NOMO-1 (cell line): Measurements from ENCODE around the gene CD4.

Experiments
- DNase-seq, 2 experiments: peaks; one replicate each; lab custom pipeline; 2025; ENCODE audit not compliant: unreplicated experiment in 2 of 2; lab: John Stamatoyannopoulos, UW

Gene CD4

DNA sequence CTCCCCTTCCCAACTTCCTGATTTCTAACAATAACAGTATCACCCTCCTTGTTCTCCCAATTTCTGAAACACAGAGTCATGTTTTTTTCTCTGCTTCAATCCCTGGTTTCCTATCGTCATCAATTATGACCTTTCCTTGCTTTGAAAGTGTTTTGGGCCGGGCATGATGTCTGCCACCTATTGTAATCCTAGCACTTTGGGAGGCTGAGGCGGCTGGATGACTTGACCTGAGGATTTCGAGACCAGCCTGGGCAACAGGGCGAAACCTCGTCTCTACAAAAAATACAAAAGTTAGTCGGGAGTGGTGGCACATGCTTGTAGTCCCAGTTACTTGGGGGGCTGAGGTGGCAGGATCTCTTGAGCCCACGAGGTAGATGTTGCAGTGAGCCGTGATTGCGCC, 19.7 kb downstream of the CD4 start:
- DNase-seq = no peak

DNA sequence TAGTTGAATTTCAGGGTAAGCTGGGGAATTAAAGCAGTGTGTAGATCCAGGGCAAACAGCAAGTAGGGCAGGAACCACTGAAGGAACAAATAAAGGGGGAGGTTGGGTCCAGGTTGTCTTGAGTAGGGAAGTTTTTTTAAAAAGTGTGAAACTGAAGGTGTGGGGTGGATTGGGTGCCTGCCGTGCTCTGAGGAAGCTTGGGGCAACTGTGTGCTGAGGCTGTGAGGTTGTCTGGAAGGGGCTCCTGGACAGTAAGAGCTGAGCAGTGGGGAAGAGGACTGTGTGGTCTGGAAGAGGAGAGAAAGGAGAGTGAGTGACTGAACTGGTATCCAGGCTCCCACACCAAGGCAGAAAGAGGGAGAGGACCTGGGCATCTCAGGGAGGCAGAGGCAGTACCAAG, 21.4 kb downstream of the CD4 start:
- DNase-seq = no peak

DNA sequence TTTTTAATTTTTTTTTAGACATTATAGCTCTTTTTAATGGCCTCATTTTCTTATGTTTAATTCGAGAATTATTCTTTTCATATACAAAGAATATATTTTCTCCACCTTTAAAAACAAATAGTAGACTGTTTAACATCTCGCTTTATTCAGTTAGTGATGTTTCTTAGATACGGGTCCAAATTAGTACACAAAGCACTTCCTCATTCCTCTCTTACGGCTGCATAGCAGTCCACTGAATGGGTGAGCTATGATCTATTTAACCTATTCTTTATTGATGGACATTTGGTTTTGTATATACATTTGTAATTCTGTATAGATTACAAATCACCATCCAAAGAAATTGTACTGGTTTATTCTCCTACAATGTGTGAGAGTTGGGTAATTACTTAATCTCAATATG, 24.0 kb downstream of the CD4 start:
- no peak for DNase-seq

DNA sequence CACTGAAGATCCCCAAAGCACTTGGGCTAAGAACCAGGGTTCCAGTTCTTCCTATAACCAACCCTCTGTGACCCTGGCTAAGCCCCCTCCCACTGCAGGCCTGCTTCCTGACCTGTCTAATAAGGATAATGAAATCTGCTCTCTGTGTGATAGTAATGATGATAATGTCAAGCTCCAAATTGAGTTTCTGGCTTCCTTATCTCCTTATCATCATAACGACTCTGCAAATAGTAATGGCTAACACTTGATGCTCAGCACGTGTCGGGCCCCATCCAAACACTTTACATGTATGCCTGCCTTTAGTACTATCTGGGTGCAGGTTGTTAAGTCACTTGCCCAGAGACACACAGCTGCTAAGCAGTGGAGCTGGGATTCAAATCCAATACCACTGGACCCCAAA, 27.3 kb downstream of the CD4 start:
- no peak for DNase-seq

DNA sequence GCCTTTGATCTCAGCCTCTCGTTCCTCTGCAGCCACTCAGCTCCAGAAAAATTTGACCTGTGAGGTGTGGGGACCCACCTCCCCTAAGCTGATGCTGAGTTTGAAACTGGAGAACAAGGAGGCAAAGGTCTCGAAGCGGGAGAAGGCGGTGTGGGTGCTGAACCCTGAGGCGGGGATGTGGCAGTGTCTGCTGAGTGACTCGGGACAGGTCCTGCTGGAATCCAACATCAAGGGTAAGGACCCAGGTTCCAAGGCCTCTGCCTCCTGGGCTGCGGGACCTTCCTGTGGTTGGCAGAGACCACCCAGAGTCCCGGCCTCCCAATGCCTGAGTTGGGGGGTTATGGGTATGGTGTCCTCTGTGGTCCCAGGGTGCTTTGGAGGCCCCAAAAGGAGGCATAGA, 27.8 kb downstream of the CD4 start:
- no peak for DNase-seq

DNA sequence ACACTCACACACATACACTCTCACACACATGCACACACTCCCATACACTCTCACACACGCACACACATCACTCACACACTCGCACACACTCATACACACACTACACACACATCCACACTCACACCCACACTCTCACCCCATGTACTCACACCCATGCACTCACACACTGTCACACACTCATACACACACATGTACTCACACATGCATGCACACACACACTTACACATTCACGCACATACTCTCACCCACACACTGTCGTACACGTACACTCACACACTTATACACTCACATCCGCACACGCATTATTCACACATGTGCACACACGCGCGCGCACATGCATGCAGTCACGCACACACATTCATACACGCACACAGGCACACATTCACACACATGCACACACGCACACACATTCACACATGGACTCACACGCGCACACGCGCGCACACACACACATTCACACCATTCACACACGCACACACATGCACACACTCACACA, 28.4 kb downstream of the CD4 start:
- no peak for DNase-seq

DNA sequence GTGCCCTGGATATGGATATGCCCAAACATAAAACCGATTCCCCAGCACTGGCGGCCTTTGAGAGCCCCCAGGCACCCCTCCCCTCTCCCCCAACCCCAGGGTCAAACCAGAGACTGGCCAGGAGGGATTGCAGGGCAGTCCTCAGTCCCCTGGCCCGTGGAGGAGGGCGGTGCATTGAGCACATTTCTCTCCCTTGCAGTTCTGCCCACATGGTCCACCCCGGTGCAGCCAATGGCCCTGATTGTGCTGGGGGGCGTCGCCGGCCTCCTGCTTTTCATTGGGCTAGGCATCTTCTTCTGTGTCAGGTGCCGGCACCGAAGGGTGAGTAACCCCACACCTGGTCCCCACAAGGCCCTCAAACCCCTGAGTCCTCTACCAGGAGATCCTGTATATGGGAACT, 28.9 kb downstream of the CD4 start:
- no peak for DNase-seq

DNA sequence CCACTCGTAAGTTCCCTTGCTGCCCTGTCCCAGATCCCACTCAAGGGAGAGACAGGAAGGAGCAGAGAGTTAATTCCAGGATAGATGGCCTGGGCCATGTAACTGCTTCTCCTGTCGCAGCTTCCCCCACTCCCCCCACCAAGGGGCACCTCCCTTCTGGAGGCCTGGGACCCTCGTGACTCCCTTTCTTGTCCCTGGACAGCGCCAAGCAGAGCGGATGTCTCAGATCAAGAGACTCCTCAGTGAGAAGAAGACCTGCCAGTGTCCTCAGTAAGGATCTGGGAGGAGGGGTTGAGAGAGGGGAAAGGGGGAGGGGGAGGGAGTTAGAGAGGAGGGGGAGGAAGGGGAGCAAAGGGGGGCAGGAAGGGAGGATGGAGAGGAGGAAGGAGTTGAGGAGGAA, 29.3 kb downstream of the CD4 start:
- no peak for DNase-seq

DNA sequence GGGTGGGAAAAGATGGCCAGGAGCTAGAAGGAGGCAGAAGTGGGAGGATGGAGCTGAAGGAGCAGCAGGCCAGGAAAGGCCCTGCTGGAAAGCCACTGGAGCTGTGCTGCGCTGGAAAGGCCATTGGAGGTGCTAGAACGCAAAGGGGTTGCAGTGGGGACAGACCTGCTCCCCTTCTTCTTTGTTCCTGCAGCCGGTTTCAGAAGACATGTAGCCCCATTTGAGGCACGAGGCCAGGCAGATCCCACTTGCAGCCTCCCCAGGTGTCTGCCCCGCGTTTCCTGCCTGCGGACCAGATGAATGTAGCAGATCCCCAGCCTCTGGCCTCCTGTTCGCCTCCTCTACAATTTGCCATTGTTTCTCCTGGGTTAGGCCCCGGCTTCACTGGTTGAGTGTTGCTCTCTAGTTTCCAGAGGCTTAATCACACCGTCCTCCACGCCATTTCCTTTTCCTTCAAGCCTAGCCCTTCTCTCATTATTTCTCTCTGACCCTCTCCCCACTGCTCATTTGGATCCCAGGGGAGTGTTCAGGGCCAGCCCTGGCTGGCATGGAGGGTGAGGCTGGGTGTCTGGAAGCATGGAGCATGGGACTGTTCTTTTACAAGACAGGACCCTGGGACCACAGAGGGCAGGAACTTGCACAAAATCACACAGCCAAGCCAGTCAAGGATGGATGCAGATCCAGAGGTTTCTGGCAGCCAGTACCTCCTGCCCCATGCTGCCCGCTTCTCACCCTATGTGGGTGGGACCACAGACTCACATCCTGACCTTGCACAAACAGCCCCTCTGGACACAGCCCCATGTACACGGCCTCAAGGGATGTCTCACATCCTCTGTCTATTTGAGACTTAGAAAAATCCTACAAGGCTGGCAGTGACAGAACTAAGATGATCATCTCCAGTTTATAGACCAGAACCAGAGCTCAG, 30.0 kb downstream of the CD4 start:
- DNase-seq = no peak

DNA sequence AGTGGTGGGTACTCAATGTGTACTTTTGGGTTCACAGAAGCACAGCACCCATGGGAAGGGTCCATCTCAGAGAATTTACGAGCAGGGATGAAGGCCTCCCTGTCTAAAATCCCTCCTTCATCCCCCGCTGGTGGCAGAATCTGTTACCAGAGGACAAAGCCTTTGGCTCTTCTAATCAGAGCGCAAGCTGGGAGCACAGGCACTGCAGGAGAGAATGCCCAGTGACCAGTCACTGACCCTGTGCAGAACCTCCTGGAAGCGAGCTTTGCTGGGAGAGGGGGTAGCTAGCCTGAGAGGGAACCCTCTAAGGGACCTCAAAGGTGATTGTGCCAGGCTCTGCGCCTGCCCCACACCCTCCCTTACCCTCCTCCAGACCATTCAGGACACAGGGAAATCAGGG, 30.8 kb downstream of the CD4 start:
- no peak for DNase-seq

DNA sequence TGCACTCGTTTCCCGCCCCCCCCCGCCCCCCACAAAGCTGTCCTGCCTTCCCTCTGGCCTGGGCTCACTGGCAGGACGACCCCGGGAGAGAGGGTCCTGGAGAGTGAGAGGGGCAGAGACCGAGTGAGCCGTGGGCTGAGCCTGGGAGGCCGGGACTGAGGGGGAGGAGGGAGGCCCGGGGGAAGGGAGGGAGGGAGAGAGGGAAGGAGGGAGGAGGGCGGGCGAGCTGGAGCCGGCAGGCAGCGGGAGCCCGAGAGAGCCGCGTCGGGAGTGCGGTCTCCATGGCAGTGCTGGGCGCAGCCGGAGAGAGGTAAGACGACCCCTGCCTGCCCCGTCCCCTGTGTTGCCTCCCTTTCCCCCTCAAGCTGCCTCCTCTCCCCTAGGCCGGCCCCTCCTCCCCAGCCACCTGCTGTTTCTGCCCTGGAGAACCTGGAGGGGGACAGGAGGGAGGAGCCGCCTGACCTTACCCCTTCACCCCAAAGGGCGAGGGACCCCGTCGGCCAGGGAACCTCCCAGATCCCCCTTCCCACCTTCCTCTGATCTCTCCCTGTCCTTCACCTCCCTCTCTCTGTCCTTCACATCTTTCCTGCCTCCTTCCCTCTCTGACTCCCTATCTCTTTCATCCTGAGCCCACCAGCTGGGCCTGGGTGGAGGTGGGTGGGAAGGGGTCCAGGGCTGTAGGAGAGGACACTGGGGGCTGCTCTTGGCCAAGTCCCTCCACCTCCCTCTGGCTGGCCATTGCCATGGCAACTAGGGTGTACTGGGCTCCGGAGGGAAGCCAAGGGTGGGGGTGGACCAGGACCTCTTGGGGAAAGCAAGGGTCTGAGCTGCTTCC, 32.5 kb downstream of the CD4 start, which contains the start of gene GPR162:
Gene GPR162 (plus strand): TSS at position 231 of the 835 bp plus-strand sequence. CDS start 2,078 bp downstream, outside the sequence.
- no peak for DNase-seq

DNA sequence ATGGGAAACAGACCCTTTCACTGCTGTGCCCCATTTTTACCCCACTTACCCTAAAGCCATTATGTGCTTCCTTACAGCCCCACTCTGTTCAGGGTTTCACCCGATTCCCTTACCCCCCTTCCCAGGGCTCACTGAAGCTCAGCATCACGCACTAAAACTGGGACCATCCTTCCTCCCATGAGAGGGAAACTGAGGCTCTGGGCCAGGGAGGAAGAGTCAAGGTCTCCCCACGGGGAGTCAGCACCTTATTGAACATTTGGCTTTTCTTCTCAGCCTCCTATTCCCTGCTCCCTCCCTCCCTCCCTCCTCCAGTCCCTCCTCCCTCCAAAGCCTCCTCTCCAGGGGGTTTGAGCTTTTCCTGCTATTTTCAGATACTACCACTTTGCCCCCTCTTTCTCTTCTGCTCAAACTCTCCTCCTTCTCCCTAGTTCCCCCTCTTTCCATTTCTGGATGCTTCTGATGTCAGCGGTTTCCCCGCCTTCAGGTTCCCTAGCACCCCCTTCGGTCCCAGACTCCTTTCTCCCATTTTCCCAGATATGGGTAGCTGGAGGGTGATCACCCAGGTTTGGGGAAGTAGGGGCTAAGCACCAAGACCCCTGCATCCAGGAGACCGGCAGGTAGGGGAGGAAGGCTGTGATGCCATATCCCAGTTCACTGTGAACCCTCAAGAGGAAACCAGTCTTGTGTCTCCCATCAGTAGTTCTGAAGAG, 33.3 kb downstream of the CD4 start:
- no peak for DNase-seq

DNA sequence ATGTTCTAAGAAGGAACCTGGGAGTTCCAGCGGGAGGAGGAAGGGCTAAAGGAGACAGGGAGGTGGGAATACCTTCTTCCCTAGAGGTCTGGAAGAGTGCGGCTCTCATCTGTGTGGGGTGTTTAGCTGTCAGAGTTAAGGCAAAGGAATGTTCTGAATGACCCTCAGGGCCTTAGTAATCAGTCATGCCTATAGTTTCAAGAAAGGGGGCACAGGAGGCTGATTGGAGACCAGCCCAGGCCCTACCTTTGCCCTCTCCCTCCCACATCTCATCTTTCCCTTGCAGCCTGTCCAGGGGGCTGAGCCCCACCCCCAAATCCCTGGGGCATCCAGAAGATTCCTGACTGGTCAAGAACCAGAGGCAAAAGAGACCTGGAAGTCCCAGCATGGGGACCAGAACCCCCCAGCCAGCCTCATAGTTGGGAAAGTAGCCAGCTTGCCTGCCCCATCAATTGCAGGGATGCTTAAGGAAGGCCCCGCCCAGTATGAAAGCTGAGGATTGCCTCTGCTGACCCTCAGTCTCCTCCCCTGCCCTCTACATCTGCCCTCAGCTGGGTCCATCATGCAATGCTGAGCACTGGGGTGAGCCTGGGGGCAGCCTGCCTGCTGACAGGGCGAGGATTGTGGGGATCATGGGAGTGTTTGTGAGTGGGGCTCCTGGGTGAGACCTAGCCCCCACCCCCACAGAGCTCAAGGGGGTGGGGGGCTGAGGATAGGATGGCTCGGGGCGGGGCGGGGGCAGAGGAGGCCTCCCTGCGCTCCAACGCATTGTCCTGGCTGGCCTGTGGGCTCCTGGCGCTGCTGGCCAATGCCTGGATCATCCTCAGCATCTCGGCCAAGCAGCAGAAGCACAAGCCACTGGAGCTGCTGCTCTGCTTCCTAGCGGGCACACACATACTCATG, 34.1 kb downstream of the CD4 start:
- no peak for DNase-seq

DNA sequence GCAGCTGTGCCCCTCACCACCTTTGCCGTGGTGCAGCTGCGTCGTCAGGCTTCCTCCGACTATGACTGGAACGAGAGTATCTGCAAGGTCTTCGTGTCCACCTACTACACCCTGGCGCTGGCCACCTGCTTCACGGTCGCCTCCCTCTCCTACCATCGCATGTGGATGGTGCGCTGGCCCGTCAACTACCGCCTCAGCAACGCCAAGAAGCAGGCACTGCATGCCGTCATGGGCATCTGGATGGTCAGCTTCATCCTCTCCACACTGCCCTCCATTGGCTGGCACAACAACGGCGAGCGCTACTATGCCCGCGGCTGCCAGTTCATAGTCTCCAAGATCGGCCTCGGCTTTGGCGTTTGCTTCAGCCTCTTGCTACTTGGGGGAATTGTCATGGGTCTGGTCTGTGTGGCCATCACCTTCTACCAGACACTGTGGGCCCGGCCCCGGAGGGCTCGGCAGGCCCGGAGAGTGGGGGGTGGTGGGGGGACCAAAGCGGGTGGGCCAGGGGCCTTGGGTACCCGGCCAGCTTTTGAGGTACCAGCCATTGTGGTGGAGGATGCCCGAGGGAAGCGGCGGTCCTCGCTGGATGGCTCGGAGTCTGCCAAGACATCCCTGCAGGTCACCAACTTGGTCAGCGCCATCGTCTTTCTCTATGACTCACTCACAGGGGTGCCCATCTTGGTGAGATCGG, 34.9 kb downstream of the CD4 start:
- no peak for DNase-seq

DNA sequence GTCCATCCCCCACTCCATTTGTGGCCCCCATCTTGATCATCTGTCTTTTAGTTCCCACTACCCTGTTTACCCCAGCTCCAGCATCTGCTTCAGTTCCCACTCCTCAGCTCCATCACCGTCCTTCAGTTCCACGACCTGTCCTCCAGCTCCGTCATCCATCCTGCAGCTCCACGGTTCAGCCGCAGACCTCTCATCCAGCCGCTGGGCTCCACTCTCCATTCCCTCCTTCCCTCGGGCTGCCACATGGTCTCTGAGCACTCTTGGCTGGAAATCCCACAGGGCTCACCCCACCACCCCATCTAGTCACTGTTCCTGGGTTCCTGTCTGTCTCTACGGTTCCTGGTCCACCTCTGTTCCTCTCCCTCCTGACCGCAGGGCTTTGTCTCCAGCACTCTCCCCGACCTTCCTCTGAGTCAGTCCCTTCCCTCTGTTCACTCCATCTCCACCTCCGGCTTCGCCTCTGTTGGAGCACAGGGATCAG, 35.6 kb downstream of the CD4 start:
- DNase-seq = no peak

DNA sequence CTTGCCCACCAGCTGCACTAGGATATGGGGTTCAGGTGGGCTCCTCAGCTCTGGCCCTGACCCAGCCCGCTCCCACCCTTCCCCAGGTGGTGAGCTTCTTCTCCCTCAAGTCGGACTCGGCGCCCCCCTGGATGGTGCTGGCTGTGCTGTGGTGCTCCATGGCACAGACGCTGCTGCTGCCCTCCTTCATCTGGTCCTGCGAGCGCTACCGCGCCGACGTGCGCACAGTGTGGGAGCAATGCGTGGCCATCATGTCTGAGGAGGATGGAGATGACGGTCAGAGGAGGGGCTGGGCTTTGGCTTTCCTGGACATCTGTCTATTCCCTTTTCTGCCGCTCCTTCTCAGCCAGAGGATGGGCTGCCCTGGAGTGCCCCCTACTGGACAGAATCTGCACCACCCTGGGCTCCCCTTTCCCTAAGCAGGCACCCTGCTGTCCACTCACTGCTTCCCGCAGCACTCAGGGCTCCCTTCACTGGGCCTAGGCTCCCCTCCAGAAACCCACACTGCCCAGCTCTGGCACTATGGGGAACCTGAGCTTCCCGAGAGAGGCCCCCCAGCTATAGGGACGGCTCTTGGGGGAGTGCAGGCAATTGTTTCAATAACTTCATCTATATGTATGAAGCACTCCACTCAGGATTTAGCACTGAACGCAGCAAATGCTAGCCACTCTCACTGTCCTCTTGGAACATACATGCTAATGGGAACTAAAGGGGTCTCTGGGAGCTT, 36.2 kb downstream of the CD4 start:
- DNase-seq = peak; percentile 62 to 67

DNA sequence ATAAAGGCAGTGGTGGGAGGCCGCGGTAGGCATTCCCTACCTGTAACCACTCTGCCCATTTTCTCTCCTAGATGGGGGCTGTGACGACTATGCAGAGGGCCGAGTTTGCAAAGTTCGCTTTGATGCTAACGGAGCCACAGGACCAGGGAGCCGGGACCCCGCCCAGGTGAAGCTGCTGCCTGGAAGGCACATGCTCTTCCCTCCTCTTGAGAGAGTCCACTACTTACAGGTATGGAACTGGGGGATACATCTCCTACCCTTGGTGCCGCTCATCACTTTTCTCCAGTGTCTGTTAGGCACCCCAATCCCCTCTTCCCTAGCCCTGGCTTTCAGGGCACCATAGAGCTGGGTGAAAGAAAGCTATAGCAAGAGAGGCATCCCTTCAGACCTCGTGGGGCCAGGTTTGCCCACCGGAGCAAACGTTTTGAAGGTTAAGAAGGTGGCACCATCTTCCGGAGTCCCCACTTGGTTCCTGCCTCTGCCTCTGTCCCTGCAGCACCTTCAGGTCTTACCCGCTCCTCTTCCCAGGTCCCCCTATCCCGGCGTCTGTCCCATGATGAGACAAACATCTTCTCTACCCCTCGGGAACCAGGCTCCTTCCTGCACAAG, 36.9 kb downstream of the CD4 start:
- DNase-seq = no peak

DNA sequence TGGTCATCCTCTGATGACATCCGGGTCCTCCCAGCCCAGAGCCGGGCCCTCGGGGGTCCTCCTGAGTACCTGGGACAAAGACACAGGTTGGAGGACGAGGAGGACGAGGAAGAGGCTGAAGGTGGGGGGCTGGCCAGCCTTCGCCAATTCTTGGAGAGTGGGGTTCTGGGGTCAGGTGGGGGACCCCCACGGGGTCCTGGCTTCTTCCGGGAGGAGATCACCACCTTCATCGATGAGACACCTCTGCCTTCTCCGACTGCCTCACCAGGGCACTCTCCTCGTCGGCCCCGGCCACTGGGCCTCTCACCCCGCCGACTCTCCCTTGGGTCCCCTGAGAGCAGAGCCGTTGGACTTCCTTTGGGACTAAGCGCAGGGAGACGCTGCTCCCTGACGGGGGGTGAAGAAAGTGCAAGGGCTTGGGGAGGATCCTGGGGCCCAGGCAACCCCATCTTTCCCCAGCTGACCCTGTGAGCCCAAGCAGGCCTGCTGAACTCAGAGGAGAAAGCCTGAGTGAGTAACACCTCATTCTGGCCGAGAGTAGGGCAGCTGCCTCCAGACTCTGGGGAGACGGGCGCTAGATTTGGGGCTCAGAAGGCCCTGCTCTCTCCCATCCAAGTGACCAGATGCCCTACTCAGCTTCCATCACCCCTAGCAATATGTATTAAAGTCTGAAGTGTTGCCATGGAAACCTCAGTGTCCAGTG, 37.6 kb downstream of the CD4 start:
- DNase-seq = no peak
